HepG2 (cell line): ENCODE measurements around the gene ESRP2. TPM values are rescaled to one million over a fixed set of nuclear protein-coding genes. Genes with fewer than 3 reads are reported as not detected.

Source experiments
- CBX1 ChIP-seq: IDR thresholded peaks from one replicate; pipeline ENCODE4 v1.6.1; 2016; ENCODE audit warnings: antibody characterized with exemption, low read depth
- CEBPG ChIP-seq: IDR thresholded peaks from 2 replicates; pipeline ENCODE4 v1.6.1; 2016
- ESRRA ChIP-seq: sonication (generic); formaldehyde crosslinking; IDR thresholded peaks from 2 replicates; pipeline ENCODE4 v1.5.1; 2020; ENCODE audit warnings: mild to moderate bottlenecking, low read depth, missing genetic modification reagents
- FOXO1 ChIP-seq: sonication (generic); formaldehyde crosslinking; IDR thresholded peaks from 2 replicates; pipeline ENCODE4 v1.4.0; 2020; ENCODE audit warnings: missing genetic modification reagents
- HOXA3 ChIP-seq: sonication (generic); formaldehyde crosslinking; IDR thresholded peaks from 2 replicates; pipeline ENCODE4 v1.5.0; 2020; ENCODE audit warnings: missing genetic modification reagents
- JARID2 ChIP-seq: sonication (generic); formaldehyde crosslinking; IDR thresholded peaks from 2 replicates; pipeline ENCODE4 v1.8.1; 2023; ENCODE audit warnings: missing genetic modification reagents, inconsistent platforms; ENCODE audit not compliant: insufficient replicate concordance
- MAFG ChIP-seq: sonication (generic); formaldehyde crosslinking; IDR thresholded peaks from 2 replicates; pipeline ENCODE4 v1.5.1; 2020; ENCODE audit warnings: mild to moderate bottlenecking, missing genetic modification reagents
- MTF2 ChIP-seq: sonication (generic); formaldehyde crosslinking; IDR thresholded peaks from 2 replicates; pipeline ENCODE4 v1.5.0; 2020; ENCODE audit warnings: missing genetic modification reagents, borderline replicate concordance
- NFYC ChIP-seq: IDR thresholded peaks from 2 replicates; pipeline ENCODE4 v1.6.1; 2016; ENCODE audit warnings: missing genetic modification reagents, missing compliant biosample characterization
- PATZ1 ChIP-seq: sonication (generic); formaldehyde crosslinking; IDR thresholded peaks from 2 replicates; pipeline ENCODE4 v1.4.0; 2020; ENCODE audit warnings: missing genetic modification reagents
- RFX3 ChIP-seq: IDR thresholded peaks from 2 replicates; pipeline ENCODE4 v1.6.1; 2016; ENCODE audit warnings: missing biosample characterization, missing genetic modification reagents
- RORA ChIP-seq: sonication (generic); formaldehyde crosslinking; IDR thresholded peaks from 2 replicates; pipeline ENCODE4 v1.5.0; 2020; ENCODE audit warnings: mild to moderate bottlenecking, missing genetic modification reagents, moderate library complexity
- ZBTB7A ChIP-seq: sonication (generic); formaldehyde crosslinking; IDR thresholded peaks from 2 replicates; pipeline ENCODE4 v1.8.0; 2022; ENCODE audit warnings: mild to moderate bottlenecking, missing genetic modification reagents
- ZNF263 ChIP-seq: sonication (generic); formaldehyde crosslinking; IDR thresholded peaks from 2 replicates; pipeline ENCODE4 v1.4.0; 2020; ENCODE audit warnings: missing genetic modification reagents
- ZNF343 ChIP-seq: sonication (generic); formaldehyde crosslinking; IDR thresholded peaks from 2 replicates; pipeline ENCODE4 v1.4.0; 2020; ENCODE audit warnings: mild to moderate bottlenecking, missing genetic modification reagents
- ZNF432 ChIP-seq: sonication (generic); formaldehyde crosslinking; IDR thresholded peaks from 2 replicates; pipeline ENCODE4 v1.5.0; 2020; ENCODE audit warnings: missing genetic modification reagents, mild to moderate bottlenecking, borderline replicate concordance
- ZNF550 ChIP-seq: sonication (generic); formaldehyde crosslinking; IDR thresholded peaks from 2 replicates; pipeline ENCODE4 v1.4.0; 2020; ENCODE audit warnings: mild to moderate bottlenecking, missing genetic modification reagents, borderline replicate concordance
- ZNF646 ChIP-seq: sonication (generic); formaldehyde crosslinking; IDR thresholded peaks from 2 replicates; pipeline ENCODE4 v1.9.0; 2021; ENCODE audit warnings: mild to moderate bottlenecking, missing genetic modification reagents
- ZNF773 ChIP-seq: sonication (generic); formaldehyde crosslinking; IDR thresholded peaks from 2 replicates; pipeline ENCODE4 v1.4.0; 2020; ENCODE audit warnings: missing genetic modification reagents, borderline replicate concordance
- polyA plus RNA-seq, 8 experiments: library from polyadenylated mRNA; depleted of rRNA in 3 of 8; stranded (reverse) in 7 of 8; unstranded in 1 of 8; fragments of >200 nt; fragmentation: Illumina TruSeq in 4 of 8; extraction: Trizol in 4 of 8; gene quantifications; 2 replicates each; pipeline versions ENCODE4 v1.2.1 to v1.2.3, GENCODE V29; 2011 to 2016; ENCODE audit warnings: low read depth in 4 of 8, missing spikeins in 1 of 8, mixed read lengths in 1 of 8; ENCODE audit not compliant: insufficient read depth in 1 of 8
- total RNA-seq, 5 experiments: library from RNA; depleted of rRNA; stranded (reverse); fragments of >200 nt; fragmentation: Illumina TruSeq; extraction: Trizol; gene quantifications; 2 replicates each; pipeline ENCODE4 v1.2.3, GENCODE V29; 2016; ENCODE audit warnings: low read depth in 1 of 5
- TF ChIP-seq, protein P1 (sequence below): IDR thresholded peaks from 2 replicates; pipeline ENCODE4 v1.6.1; 2016; ENCODE audit warnings: mild to moderate bottlenecking, missing biosample characterization, missing genetic modification reagents

The ESRP2 gene
- total and polyA plus RNA-seq, 2 of the 13 experiments (the other 11 are each of a cell fraction or from before 2014, with no cell fraction given): 21.1 to 32.4 TPM

GRCh38 chr16:68235108-68235886 lies 630 bp downstream of the ESRP2 start (continued):
- TF ChIP-seq HOXA3 (CRISPR knock-in tag) (no peak; the same call in 1 of the 2 replicates), MTF2 (CRISPR knock-in tag) (peak; percentile 91), ZNF646 (CRISPR knock-in tag) (no peak; the same call in 1 of the 2 replicates), PATZ1 (CRISPR knock-in tag) (no peak), ESRRA (CRISPR knock-in tag) (peak; percentile 32; the same call in 1 of the 2 replicates), ZNF550 (CRISPR knock-in tag) (no peak), RFX3 (no peak), CBX1 (no peak), FOXO1 (CRISPR knock-in tag) (no peak; the same call in 1 of the 2 replicates), CEBPG (CRISPR knock-in tag) (no peak), ZNF343 (CRISPR knock-in tag) (no peak; the same call in 1 of the 2 replicates), NFYC (CRISPR knock-in tag) (no peak), ZNF773 (peak; percentile 72; the same call in 1 of the 2 replicates), ZNF263 (CRISPR knock-in tag) (no peak), RORA (CRISPR knock-in tag) (no peak), ZBTB7A (CRISPR knock-in tag) (peak; percentile 67), MAFG (CRISPR knock-in tag) (no peak; the same call in 1 of the 2 replicates), JARID2 (CRISPR knock-in tag) (no peak), ZNF432 (CRISPR knock-in tag) (no peak)
- TF ChIP-seq, protein P1, sequence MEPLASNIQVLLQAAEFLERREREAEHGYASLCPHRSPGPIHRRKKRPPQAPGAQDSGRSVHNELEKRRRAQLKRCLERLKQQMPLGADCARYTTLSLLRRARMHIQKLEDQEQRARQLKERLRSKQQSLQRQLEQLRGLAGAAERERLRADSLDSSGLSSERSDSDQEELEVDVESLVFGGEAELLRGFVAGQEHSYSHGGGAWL (CRISPR knock-in tag): 0 out of 2 replicates have a peak, but pooled peaks have one; percentile 9
